Body of pancreas (tissue), 4 donors: Measurements from ENCODE around the gene ALDOC. TPM values are rescaled to one million over a fixed set of nuclear protein-coding genes. Genes with fewer than 3 reads are reported as not detected.
A peak's percentile ranks its signal among the peaks of the same experiment; 100 is the strongest.
"Not testable (repeated sequence)": the region's sequence is repeated elsewhere in the genome, so short reads cannot be mapped to it uniquely, and the experiment has no call there.

ENCODE experiments used
- ATAC-seq: fragments of 150-250 bp; one replicate; pipeline ENCODE4 v1.9.1; 2016
- DNase-seq, 4 donors: peaks; one replicate each; pipeline ENCODE4 v3.0.0-alpha.2; 2019
- H3K27ac ChIP-seq, 4 donors: fragments of 200-600 bp; sonication (generic); 1 replicate in 3 of 4; 2 replicates in 1 of 4; pipeline versions ENCODE4 v1.5.1 to v1.6.1; 2016 to 2019; ENCODE audit warnings: mild to moderate bottlenecking in 1 of 4, mixed read lengths in 1 of 4, moderate library complexity in 1 of 4
- H3K27me3 ChIP-seq, 2 donors: fragments of 200-600 bp; sonication (generic); one replicate each; pipeline ENCODE4 v1.6.0; 2016; ENCODE audit warnings: mild to moderate bottlenecking in 1 of 2
- H3K36me3 ChIP-seq, 2 donors: fragments of 200-600 bp; sonication (generic); replicated peaks in 1 of 2; 2 replicates each; pipeline ENCODE4 v1.5.1; 2016; ENCODE audit warnings: low read depth in 2 of 2; ENCODE audit not compliant: insufficient read depth in 1 of 2
- H3K4me1 ChIP-seq: fragments of 200-600 bp; sonication (generic); one replicate; pipeline ENCODE4 v1.6.0; 2016
- H3K4me3 ChIP-seq, 2 donors: fragments of 200-600 bp; sonication (generic); 1 replicate in 1 of 2; 2 replicates in 1 of 2; pipeline ENCODE4 v1.5.1; 2016 to 2019
- H3K9me3 ChIP-seq, 3 donors: fragments of 200-600 bp; sonication (generic); 1 replicate in 2 of 3; 2 replicates in 1 of 3; pipeline ENCODE4 v1.5.1; 2016
- POLR2A ChIP-seq, 3 donors: fragments of 450-650 bp; IDR thresholded peaks; one replicate each; pipeline ENCODE4 v1.6.1; 2016; ENCODE audit warnings: antibody characterized with exemption in 3 of 3, mild to moderate bottlenecking in 2 of 3
- WGBS, 2 donors: methylation state at CpG; one replicate each; pipeline ENCODE4 v1.1.5; 2017; 5-methylcytosine and 5-hydroxymethylcytosine counted together
- intact Hi-C: fragments of 100-400 bp; cut with DNase I; formaldehyde crosslinking; loops from one replicate; pipeline ENCODE4 v1.15.1; 2023
- total RNA-seq, 2 donors: library from RNA; depleted of rRNA; stranded (reverse); fragments of >200 nt; gene quantifications; one replicate each; pipeline ENCODE4 v1.1.0, GENCODE V29; 2016
- TF ChIP-seq, protein P1 (sequence below), 7 experiments: fragments of 450-650 bp in 4 of 7; fragments of 200-600 bp in 3 of 7; sonication (generic) in 3 of 7; IDR thresholded peaks; one replicate each; pipeline ENCODE4 v1.5.1; 2016 to 2019; ENCODE audit warnings: antibody characterized with exemption in 7 of 7

ALDOC gene
- total RNA-seq, 2 donors from 2014 or later: 2.9 to 25.1 TPM

DNA sequence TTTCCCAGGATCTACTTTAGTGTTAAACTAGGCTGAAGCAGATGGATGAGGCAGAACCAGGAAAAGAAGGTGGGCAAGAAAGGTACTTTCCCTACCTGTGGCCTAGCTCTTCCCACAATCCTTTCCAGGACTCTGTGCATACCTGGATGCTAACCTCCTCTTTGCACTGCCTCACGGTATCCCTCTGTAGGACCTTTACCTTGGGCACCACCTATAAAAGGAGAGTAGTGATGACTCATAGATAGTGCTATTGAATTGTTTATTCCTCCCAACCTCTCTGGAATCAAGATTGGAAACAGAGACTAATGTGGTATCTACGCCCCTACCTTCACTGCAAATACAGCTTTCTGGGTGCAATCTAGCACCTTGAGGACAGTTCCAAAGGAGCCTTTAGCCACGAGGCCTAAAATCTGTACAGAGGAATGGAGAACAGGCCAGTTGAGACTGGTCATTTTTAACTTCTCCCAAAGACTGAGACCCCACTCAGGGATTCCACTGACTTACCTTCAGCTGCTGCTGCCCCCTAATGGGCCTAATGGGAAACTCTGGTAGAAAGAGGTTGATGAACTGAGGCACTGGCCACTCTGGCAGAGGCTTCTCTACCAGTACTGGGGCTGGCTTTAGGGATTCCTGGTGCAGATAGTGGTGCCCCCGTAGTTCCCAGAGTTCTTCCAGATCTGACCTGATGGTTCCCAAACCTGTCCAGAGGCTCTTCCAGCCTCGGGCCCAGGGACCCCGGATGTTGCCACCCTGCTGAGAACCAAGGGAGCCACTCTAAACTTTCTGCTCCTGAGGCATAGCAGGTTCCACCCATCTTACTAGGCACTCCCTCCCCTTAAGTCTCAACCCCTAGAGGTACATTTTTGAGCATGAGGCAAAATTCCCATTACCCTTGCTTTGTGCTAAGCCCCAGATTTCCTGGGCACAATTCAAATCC is 36.5 kb upstream of the ALDOC start:
- no peaks in the 10 kb centered on the region for H3K9me3 ChIP-seq
- H3K4me1 ChIP-seq: no peaks in the 10 kb centered on the region
- H3K27ac ChIP-seq: no peak overlapping the region
- TF ChIP-seq, protein P1, sequence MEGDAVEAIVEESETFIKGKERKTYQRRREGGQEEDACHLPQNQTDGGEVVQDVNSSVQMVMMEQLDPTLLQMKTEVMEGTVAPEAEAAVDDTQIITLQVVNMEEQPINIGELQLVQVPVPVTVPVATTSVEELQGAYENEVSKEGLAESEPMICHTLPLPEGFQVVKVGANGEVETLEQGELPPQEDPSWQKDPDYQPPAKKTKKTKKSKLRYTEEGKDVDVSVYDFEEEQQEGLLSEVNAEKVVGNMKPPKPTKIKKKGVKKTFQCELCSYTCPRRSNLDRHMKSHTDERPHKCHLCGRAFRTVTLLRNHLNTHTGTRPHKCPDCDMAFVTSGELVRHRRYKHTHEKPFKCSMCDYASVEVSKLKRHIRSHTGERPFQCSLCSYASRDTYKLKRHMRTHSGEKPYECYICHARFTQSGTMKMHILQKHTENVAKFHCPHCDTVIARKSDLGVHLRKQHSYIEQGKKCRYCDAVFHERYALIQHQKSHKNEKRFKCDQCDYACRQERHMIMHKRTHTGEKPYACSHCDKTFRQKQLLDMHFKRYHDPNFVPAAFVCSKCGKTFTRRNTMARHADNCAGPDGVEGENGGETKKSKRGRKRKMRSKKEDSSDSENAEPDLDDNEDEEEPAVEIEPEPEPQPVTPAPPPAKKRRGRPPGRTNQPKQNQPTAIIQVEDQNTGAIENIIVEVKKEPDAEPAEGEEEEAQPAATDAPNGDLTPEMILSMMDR (IDR thresholded peaks at IDR 0.05): peak; percentile 44 to 58 (median 47)
- no peak for TF ChIP-seq POLR2A (IDR thresholded peaks at IDR 0.05)
- 68 to 73% methylated on average over 3 to 6 of the region's 6 CpGs for WGBS, 2 donors
- H3K36me3 ChIP-seq: peaks cover 9 to 25% of the 10 kb centered on the region in 2 donors
- intact Hi-C loops: no loop called here
- DNase-seq (peak; percentile 31 to 57 (median 36)), ATAC-seq (peak; percentile 35)
- H3K27me3 ChIP-seq: no peaks in the 10 kb centered on the region
- no peak overlapping the region for H3K4me3 ChIP-seq

DNA sequence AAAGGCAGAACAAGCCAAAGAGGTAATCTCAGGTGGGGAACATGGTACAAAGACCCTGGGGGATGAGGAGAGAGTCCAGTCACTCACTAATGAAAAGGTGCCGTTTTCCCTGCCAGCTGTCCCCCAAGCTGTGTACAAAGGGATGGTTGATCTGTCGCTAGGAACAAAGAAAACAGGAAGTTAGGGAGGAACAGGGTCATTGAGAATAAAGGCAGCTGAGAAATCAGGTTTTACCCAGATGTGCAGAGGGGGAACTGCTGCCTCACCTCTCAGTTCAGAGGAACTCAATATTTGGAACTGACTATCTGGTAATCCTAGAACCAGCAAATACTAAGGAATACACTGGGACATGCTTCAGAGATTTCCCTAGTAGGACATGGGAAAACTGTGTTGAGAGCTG is 35.8 kb upstream of the ALDOC start:
- no peaks in the 10 kb centered on the region for H3K9me3 ChIP-seq
- H3K27me3 ChIP-seq: no peaks in the 10 kb centered on the region
- DNase-seq: no peak
- TF ChIP-seq, protein P1 (IDR thresholded peaks at IDR 0.05): no peak
- TF ChIP-seq POLR2A (IDR thresholded peaks at IDR 0.05): no peak
- no peak overlapping the region for H3K4me3 ChIP-seq
- H3K27ac ChIP-seq: no peak overlapping the region
- 50 to 54% methylated on average over 2 of the region's 2 CpGs for WGBS, 2 donors
- H3K36me3 ChIP-seq: peaks cover 9 to 22% of the 10 kb centered on the region in 2 donors
- intact Hi-C loops: no loop called here
- ATAC-seq: no peak
- H3K4me1 ChIP-seq: no peaks in the 10 kb centered on the region

DNA sequence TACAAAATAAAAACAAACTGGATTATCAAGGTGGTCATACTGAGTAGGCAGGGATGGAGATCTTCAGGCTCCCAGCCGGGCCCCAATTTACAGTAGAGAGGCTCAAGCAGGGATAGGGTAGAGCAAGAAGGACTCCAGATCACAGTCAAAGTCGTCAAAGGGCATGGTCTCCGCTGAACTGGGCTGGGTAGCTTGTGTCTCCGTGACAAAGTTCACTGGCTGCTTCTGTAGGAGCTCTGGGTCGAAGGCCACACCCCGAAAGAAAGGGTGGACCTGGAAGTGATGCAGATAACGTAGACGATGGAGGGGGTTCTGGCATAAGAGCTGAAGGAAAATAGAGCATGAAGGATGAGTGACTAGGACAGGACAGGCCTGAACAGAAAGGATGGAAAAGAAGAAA is 33.7 kb upstream of the ALDOC start:
- Histone ChIP-seq H3K27me3 (no peaks in the 10 kb centered on the region), H3K9me3 (no peaks in the 10 kb centered on the region), H3K4me1 (no peaks in the 10 kb centered on the region), H3K4me3 (no peak overlapping the region), H3K27ac (no peak overlapping the region), H3K36me3 (peaks cover 5 to 6% of the 10 kb centered on the region in 2 donors)
- intact Hi-C loops: no loop called here
- DNase-seq (no peak), ATAC-seq (no peak)
- WGBS, 2 donors: 79 to 85% methylated on average over 8 of the region's 8 CpGs
- TF ChIP-seq, protein P1 (IDR thresholded peaks at IDR 0.05): no peak
- no peak for TF ChIP-seq POLR2A (IDR thresholded peaks at IDR 0.05)

DNA sequence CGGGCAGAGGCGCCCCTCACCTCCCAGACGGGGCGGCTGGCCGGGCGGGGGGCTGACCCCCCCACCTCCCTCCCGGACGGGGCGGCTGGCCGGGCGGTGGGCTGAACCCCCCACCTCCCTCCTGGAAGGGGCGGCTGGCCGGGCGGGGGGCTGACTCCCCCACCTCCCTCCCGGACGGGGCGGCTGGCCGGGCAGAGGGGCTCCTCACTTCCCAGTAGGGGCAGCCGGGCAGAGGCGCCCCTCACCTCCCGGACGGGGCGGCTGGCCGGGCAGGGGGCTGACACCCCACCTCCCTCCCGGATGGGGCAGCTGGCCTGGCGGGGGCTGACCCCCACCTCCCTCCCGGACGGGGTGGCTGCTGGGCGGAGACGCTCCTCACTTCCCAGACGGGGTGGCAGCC is 27.3 kb upstream of the ALDOC start:
- 93 to 97% methylated on average over 4 to 5 of the region's 31 CpGs for WGBS, 2 donors
- DNase-seq, H3K36me3 ChIP-seq: not testable (repeated sequence)

DNA sequence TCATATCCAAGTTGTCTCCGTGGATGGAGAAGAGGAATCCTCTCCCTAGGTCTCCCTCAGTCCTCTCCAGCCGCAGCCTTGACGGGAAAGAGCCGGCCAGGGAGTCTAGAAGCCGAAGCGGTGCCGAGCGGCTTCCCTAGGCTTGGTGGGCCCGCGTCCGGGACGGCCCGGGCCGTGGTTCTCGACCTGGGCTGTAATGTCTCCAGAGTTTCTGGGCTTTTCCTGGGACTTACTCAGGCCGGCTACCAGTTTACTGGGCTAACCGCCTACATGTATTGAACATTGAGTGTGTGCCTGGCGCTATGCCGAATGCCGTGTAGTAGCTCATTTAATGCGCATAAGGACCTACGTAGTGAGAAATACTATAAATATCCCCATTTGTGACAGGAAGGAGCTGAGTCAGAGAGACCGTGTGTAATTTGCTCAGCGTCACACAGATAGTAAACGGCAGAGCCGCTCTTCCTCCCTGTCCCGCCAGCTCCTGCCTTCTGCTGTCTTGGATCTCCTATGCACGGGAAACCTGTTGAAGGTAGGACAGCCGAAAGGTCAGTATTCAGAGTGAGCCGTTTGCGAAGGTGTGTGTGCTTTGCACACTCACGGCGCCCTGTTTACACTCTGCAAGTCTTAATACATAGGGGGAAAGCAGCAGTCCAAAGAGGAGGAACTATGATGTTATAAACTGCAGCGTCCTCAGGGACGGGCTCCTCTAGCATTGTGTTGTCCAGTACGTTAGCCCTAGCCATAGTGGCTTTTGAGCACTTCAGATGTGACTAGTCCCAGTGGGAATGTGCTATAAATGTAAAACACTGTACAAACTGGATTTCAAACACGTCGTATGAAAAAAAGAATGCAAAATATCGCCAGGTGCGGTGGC is 22.9 kb upstream of the ALDOC start:
- H3K9me3 ChIP-seq: no peaks in the 10 kb centered on the region
- TF ChIP-seq, protein P1 (IDR thresholded peaks at IDR 0.05): no peak
- TF ChIP-seq POLR2A (IDR thresholded peaks at IDR 0.05): peak in 2 of 3 donors; percentile 20 to 43
- ATAC-seq: peak; percentile 51
- WGBS, 2 donors: 10 to 13% methylated on average over 23 to 40 of the region's 40 CpGs
- H3K4me3 ChIP-seq: peak overlapping the region; percentile 19 to 62
- H3K27me3 ChIP-seq: no peaks in the 10 kb centered on the region
- H3K36me3 ChIP-seq: no peaks in the 10 kb centered on the region
- peak overlapping the region; percentile 66 to 95 (median 80) for H3K27ac ChIP-seq
- H3K4me1 ChIP-seq: peaks cover 20% of the 10 kb centered on the region
- peak; percentile 70 to 84 (median 73) for DNase-seq
- intact Hi-C loops: no loop called here

More for the DNA sequence above, 27.3 kb upstream of the ALDOC start:
- H3K27me3 ChIP-seq, intact Hi-C loops, ATAC-seq, H3K4me3 ChIP-seq, H3K27ac ChIP-seq, H3K9me3 ChIP-seq: not testable (repeated sequence)
- H3K4me1 ChIP-seq: peaks cover 11% of the 10 kb centered on the region
